Measurements from ENCODE around the gene PDIA2.

The PDIA2 gene

DNA sequence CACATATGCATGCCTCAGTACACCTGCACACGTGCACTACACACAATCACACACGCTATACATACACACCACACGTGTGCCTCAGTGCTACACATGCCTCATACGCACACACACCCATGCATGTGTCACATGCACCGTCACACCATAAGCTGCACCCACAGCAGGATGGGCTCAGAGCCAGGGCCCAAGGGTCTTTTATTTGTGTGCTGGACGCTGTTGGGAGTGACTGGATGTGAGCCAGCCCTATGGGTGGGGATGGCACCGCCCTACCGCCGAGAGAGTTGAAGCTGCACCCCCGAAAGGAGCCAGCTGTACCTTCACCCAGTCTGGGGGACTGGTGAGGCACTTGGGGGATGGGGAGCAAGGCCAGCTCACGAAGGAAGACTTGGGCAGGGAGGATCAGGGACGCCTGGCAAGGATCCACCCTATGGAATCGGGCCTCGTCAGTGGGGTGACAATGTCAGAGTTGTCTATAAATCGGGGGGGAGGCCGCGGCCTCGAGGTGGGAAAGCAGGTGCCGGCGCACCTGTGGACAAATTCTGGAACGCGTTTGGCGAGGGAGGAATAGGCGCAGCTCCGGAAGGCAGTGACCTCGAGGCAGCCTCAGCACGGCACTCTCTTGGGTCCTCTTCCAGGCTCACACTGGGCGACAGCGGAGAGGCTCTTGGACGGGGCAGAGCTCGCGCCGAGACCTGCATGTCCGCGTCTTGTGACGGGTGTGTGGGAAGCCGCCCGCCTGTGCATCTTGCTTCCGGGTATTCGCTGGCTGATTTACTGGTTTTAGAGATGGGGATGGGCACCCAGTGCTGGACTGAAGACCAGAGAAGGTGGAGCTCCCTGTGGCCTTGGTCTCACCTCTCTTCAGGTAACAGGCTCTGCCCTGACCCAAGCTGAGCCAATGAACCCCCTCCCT, 14.6 kb upstream of the PDIA2 start:
- in situ Hi-C loops (cut with MboI; ENCODE audit: low sequenced_read_pairs, unreplicated experiment) = no loop called here
- TF ChIP-seq, protein P1, sequence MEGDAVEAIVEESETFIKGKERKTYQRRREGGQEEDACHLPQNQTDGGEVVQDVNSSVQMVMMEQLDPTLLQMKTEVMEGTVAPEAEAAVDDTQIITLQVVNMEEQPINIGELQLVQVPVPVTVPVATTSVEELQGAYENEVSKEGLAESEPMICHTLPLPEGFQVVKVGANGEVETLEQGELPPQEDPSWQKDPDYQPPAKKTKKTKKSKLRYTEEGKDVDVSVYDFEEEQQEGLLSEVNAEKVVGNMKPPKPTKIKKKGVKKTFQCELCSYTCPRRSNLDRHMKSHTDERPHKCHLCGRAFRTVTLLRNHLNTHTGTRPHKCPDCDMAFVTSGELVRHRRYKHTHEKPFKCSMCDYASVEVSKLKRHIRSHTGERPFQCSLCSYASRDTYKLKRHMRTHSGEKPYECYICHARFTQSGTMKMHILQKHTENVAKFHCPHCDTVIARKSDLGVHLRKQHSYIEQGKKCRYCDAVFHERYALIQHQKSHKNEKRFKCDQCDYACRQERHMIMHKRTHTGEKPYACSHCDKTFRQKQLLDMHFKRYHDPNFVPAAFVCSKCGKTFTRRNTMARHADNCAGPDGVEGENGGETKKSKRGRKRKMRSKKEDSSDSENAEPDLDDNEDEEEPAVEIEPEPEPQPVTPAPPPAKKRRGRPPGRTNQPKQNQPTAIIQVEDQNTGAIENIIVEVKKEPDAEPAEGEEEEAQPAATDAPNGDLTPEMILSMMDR (IDR thresholded peaks at IDR 0.05; ENCODE audit: borderline replicate concordance, control extremely low read depth, extremely low read depth, insufficient read depth, missing control alignments) = no peak
- DNase-seq (ENCODE audit: low spot score) = no peak

DNA sequence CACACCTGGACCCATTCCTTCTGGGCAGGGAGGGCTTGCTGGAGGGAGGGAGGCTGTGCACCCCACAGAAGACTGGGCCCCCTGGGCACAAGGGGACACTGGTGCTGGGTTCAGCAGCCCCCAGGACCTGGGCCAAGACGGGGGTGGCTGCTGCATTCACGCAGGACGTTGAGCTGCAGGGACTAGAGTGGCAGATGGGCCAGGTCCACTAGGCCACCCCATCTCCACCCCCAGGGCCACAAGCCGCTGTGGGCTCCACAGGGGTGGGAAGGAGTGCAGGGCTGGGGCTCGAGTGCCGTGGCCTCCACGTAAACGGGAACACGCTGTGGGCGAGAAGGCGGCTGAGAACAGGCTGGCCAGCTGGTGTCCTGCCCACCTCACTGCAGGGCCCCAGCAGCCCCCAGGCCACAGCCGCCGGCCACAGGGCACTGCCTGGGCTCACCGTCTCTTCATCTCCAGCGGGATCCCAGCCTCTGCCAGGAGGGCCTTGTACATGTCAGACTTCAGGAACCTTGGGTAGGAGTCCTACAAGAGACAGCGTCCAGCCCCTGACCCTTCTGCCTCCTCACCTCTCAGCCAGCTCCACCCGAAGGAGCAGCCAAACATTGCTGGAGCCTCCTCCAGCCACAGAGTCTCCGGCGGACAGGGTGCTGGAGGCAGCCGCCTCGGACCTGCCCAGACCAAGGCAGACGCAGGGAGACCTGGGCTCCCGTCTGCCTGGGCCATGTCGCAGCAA, 13.7 kb upstream of the PDIA2 start:
- TF ChIP-seq, protein P1 (IDR thresholded peaks at IDR 0.05; ENCODE audit: borderline replicate concordance, control extremely low read depth, extremely low read depth, insufficient read depth, missing control alignments) = no peak
- no peak for DNase-seq (ENCODE audit: low spot score)
- in situ Hi-C loops (cut with MboI; ENCODE audit: low sequenced_read_pairs, unreplicated experiment) = no loop called here

DNA sequence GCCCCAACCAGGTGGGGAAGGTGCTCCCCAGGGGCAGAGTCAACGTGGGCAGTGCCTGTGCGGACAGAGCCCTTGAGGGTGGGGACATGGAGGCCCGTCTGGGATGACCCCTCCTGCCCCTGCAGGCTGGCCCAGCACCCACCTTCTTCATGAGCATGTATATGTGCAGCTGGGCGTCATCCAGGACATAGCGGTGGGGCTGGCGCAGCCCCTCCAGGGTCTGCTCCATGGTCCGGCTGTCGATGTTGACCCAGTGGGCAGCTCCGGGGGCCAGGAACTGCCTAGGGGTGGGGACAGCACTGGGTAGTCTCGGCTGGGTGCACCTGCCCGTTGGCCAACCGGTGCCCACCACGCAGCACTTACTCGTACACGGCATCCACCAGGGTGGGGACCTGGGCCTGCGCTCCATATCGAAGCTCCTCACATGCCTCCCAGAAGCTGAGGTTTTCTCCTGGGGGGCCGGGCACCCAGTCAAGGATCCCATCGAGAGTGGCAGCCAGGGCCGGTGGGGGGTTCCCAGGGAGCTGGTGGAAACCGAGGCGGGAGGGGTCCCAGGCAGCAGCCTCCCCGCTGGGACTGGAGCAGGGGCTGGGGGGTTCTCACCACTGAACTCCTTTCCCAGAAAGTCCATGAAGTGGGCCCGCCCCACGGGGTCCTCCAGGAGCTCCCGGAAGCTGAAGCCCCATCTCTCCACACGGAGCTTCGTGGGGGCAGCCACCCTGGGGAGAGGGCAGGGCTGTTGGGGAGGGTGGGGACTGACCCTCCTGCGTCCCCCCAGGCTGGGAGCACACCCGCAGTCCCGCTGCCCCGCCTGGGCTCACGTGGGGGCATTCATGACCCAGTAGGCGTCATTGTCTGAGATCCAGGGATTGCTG, 12.3 kb upstream of the PDIA2 start:
- TF ChIP-seq, protein P1 (IDR thresholded peaks at IDR 0.05; ENCODE audit: borderline replicate concordance, control extremely low read depth, extremely low read depth, insufficient read depth, missing control alignments) = no peak
- in situ Hi-C loops (cut with MboI; ENCODE audit: low sequenced_read_pairs, unreplicated experiment) = no loop called here
- no peak for DNase-seq (ENCODE audit: low spot score)

DNA sequence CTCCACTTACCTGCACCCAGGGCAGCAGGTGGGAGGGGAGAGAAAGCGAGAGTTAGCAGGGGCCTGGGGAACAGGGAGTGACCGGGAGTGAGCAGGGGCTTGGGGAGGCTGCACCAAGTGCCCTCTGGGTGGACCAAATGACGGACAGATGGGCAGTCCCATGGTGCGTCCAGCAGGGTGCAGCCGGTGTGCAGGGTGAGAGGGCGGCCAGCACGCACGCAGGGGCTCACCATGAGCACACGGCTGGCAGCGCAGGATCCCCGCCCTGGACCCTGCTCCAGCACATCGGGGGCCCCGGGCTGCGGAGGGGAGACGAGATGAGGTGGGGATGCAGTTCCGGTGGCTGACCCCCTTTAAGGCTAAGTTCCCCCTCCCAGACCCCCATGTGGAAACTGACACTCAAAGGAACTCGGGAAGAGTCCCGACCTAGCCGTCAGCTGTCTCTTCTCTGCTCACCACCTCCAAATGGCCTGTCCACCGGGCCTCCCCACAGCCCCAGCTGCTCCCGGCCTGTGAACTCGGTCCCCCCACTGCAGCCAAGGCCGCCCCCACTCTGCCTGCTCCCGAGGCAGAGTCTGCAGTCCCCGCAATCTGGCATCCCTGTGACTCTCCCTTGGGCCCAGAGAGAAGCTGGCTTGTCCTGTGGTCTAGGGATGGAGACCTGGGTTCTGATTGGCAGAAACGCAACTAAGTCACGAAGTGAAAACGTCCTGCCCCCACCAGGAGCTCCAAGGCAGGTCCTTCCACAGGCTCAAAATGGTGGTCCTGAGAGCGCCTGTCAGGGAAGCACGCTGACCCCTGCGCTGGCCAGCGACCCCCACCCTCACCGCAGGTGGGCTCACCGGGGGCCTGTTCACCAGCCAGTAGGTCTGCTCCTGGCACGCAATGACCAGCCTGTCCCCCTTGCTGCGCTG, 10.1 kb upstream of the PDIA2 start:
- DNase-seq (ENCODE audit: low spot score) = no peak

DNA sequence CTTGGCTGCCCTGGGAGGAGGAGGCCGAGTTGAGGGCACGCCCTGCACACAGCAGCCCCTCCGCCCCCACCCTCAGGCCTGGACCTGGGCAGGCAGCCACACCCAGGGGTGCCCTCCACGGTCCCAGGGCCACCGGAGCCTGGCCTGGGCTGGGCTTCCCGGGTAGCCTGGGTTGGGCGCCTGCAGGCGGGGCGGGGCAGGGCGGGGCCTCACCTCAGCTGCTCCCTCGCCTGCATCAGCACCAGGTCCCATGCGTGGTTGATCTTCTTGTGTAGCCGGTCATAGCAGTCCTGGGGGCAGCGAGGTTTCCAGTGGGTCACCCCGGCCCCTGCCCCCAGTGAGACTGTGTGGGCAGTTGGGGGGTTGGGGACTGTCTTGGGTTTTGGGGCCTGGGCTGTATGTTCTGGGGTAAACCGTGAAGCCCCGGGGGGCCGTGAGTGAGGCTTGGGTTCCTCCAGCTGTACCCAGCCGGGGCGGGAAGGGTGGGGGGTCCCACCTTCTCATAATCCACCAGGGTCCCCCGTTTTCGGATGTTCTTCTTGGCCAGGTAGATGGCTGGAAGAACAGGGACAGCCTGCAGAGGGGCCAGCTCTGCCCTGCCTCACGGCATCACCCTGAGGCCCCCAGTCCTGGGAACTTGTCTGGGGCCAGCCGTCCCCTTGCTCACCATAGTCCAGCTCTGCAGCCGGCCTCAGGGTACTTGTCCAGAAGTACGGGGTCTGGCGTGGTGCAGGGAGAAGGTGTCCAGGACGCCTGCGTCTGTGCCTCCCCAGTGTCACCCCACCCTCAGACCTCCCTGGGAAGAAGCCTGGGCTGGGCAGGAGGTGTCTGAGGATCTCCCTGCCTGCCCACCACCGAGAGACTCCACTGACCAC, 9.2 kb upstream of the PDIA2 start:
- in situ Hi-C loops (cut with MboI; ENCODE audit: low sequenced_read_pairs, unreplicated experiment) = no loop called here
- TF ChIP-seq, protein P1 (IDR thresholded peaks at IDR 0.05; ENCODE audit: borderline replicate concordance, control extremely low read depth, extremely low read depth, insufficient read depth, missing control alignments) = no peak
- no peak for DNase-seq (ENCODE audit: low spot score)

More for the DNA sequence above, 10.1 kb upstream of the PDIA2 start:
- TF ChIP-seq, protein P1 (IDR thresholded peaks at IDR 0.05; ENCODE audit: borderline replicate concordance, control extremely low read depth, extremely low read depth, insufficient read depth, missing control alignments) = no peak
- in situ Hi-C loops (cut with MboI; ENCODE audit: low sequenced_read_pairs, unreplicated experiment) = no loop called here
